Hematopoietic multipotent progenitor cell treated with erythropoietin and hydrocortisone succinate and interleukin-3 and kit ligand, for 15 days (in vitro differentiated cells): ENCODE data around the gene SEC24B.
"Not testable (repeated sequence)": the region's sequence is repeated elsewhere in the genome, so short reads cannot be mapped to it uniquely, and the experiment has no call there.

ENCODE experiments used
- DNase-seq: peaks from one replicate; pipeline ENCODE4 v3.0.0-alpha.2; 2015; ENCODE audit warnings: low spot score

The SEC24B gene

GRCh38 chr4:109506890-109507289 is 73.3 kb downstream of the SEC24B start:
- no peak for DNase-seq

GRCh38 chr4:109510687-109511086 is 77.1 kb downstream of the SEC24B start:
- no peak for DNase-seq

- no peak for DNase-seq
These were observed 77.8 kb downstream of the SEC24B start for GRCh38 chr4:109511414-109511813.

GRCh38 chr4:109513368-109513767 is 79.8 kb downstream of the SEC24B start:
- not testable (repeated sequence) for DNase-seq

GRCh38 chr4:109532182-109532581 is 98.6 kb downstream of the SEC24B start:
- DNase-seq: no peak

- DNase-seq: no peak
These were observed 111.8 kb downstream of the SEC24B start for GRCh38 chr4:109545401-109545800.

- no peak for DNase-seq
These were observed 113.8 kb downstream of the SEC24B start for GRCh38 chr4:109547394-109547793.

GRCh38 chr4:109548655-109549054 is 115.0 kb downstream of the SEC24B start:
- no peak for DNase-seq

- no peak for DNase-seq
These were observed 118.6 kb downstream of the SEC24B start for GRCh38 chr4:109552237-109552636.

- no peak for DNase-seq
These were observed 119.5 kb downstream of the SEC24B start for GRCh38 chr4:109553130-109553529.

- DNase-seq: no peak
These were observed 121.4 kb downstream of the SEC24B start for GRCh38 chr4:109554971-109555370.

- DNase-seq: no peak
These were observed 123.8 kb downstream of the SEC24B start for GRCh38 chr4:109557433-109557832.

- DNase-seq: not testable (repeated sequence)
These were observed 124.5 kb downstream of the SEC24B start for GRCh38 chr4:109558095-109558494.

GRCh38 chr4:109559625-109559982 is 126.0 kb downstream of the SEC24B start:
- no peak for DNase-seq

- DNase-seq: peak; percentile 90
These were observed 126.5 kb downstream of the SEC24B start, which contains the start of gene MCUB for GRCh38 chr4:109559983-109560686. Gene MCUB (plus strand): TSS chr4:109560246. CDS start chr4:109560338, 92 bp downstream.

- DNase-seq: peak; percentile 10
These were observed 127.3 kb downstream of the SEC24B start for GRCh38 chr4:109560687-109561461.

- no peak for DNase-seq
These were observed 129.0 kb downstream of the SEC24B start for GRCh38 chr4:109562457-109563239.

GRCh38 chr4:109571494-109571893 is 137.9 kb downstream of the SEC24B start:
- no peak for DNase-seq

GRCh38 chr4:109572154-109572553 is 138.5 kb downstream of the SEC24B start:
- DNase-seq: no peak

- no peak for DNase-seq
These were observed 140.8 kb downstream of the SEC24B start for GRCh38 chr4:109574443-109574850.

- no peak for DNase-seq
These were observed 141.6 kb downstream of the SEC24B start for GRCh38 chr4:109574931-109575804.

GRCh38 chr4:109576462-109576861 is 142.8 kb downstream of the SEC24B start:
- DNase-seq: no peak
